Fibroblast of skin of back (primary cell): ENCODE results near the gene FANCE.

ENCODE experiments used
- DNase-seq: peaks from one replicate; pipeline ENCODE4 v3.0.0-alpha.2; 2013

Gene FANCE

GRCh38 chr6:35484921-35485392 lies 32.8 kb downstream of the FANCE start:
- peak; percentile 60 for DNase-seq

GRCh38 chr6:35485402-35485877 lies 33.3 kb downstream of the FANCE start:
- peak; percentile 93 for DNase-seq

GRCh38 chr6:35486005-35486925 lies 34.1 kb downstream of the FANCE start:
- DNase-seq, result no peak

DNA sequence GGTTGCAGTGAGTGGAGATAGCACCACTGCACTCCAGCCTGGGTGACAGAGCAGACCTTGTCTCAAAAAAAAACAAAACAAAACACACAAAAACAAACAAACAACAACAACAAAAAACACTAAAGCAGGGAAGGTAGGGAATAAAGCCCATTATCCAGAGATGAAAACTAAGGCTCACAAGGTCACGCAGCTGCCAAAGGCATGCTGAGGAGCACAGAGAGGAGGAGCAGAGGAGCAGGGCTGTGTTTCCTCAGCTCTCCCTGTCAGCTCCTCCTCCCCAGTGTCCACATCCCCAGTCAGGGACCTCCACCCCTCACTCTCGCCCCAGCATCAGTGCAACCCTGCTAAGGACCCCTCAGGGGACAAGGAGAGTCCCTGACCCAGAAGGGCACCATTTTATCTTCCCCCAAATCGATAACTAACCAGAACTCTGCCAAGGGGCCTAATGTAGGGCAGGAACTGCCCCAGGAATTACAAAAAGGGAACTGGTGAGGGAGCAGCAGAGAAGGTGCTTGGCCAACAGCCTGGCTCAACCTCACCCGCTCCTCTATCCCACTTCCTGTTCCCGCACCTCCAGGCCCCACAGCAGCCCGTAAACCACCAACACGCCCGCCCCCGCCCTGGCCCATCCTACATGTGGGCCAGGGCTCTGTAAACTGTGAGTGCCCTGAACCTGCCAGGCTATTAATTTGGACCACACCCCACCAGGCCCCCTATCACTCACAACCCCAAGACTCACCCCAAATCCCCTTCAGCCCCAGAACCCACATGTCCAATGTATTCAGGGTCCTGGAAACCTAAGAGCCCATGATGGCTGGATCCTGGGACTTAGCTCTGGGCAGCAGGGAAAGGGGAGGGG lies 35.7 kb downstream of the FANCE start:
- DNase-seq, result peak; percentile 55

DNA sequence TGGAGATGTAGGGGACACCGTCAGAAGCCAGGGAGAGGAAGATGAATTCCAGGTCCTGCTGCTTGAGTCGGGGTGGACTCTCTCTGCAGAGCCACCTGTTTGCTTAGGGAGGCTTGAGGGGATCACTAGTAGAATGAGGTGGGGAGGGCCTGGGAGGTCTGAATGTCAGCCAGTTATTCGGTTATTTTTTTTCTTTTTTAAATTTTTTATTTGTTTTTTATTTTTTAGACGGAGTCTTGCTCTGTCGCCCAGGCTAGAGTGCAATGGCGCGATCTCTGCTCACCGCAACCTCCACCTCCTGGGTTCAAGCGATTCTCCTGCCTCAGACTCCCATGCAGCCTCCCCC lies 36.4 kb downstream of the FANCE start:
- DNase-seq, result no peak

GRCh38 chr6:35489066-35489465 lies 36.9 kb downstream of the FANCE start:
- no peak for DNase-seq

GRCh38 chr6:35489995-35490791 lies 38.1 kb downstream of the FANCE start:
- peak; percentile 95 for DNase-seq

DNA sequence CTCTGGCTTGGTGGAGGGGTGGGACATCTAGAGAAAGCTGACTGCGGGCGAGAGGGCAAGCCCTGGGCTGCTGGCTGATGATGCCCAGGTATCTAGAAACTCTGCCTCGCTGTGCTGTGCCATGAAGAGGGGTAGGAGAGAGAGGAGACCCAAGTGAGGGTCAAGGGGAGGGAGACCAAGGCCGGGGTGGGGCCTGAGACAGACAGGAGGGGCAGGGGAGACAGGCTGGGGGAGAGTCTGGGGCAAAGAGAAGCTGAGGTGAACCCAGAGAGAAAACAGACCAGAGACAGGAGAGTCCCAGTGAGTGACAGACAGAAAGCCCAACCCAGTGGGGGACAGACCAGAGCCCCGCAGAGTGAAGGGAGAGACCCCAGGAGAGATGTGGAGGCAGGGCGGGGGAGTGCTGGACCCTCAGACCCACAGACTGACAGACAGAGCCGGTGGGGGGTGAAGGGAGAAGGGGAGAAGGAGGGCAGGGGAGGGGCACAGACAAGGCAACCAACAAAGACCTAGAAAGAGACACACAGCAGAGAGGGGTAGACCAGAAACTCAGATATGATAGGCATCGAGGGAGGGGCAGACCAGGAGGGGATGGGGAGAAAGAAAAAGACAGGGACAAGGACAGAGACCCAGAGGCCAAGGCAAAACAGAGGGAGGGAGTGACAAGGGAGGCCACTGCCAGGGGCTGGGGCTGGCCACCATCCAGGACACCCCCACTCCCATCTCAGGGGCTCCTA lies 38.9 kb downstream of the FANCE start:
- DNase-seq, result no peak

DNA sequence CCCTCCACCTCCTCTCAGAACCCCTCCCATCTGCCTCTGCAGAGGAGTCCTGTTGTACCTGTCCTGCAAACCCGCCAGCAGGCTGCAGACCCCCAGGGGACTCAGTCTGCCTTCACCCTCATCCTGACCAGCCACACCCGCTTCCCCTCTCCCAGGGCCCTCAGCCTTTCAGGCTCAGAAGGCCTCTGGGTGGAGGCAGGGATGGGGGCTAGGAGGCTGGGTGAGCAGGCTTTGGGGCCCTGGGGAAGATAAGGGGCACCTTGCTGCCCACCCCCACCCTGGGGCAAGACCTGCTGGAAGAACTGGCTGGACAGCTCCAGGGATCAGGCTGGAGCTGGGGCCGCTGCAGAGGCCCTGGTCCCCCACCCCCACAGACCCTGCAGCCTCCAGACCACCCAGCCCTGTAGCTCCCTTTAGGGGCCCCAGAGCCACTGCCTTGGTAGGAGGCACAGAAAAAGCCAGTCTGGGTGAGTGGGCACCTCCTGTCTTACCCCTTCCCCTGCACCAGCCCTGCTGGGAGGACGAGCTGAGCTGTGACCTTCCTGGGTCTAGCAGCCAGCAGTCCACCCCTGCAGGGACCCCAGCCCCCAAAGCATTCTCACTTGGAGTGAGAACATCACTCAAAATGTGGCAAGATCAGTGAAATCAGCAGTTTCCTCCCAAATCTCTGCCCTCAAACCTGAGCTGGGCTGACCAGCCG lies 39.6 kb downstream of the FANCE start:
- no peak for DNase-seq

DNA sequence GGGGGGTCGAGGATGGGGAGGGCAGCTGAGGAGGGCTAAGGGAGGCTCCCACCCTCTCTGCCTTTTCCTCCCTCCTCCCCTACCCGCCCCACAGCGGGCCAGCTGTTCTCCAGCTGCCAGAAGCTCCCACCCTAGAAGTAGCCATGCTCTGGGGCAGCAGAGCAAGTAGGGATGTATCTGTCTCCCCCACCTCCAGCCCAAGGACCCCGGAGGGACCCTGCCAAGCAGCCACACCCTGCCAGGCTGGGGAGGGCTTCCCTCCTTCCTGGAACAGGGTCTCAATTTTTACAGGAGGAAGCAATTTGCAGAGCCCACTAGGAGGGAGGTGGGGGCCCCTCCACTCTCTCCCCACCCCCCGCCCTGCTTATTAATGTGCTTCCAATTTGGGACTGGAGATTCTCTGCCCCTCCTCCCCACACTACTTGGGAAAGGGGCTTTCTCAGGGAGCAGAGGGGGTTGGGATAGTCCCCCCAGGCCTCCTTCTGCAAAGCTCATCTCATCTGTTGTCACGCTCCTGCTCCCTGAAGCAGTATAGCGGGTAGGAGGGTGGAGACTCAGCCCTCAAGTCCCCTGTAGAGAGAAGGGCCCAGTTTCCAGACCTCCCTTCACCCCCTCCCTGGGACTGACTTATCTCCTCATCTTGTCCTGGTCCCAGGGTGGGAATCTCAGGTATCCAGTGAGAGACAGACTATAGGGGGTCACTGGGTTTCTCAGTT lies 40.3 kb downstream of the FANCE start:
- DNase-seq, result no peak

DNA sequence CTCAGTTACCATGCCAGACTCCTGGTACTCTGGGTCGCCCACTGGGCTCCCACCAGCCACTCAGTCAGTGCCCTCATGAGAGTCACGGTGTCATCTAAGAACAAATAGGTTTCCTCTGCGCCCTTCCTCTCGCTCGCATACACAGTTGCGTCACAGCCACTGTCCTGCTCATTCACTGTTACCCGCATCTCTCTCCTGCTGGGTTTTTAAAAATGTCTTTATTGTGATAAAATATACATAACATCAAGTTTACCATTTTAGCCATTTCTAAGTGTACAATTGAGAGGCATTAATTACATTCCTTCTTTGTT lies 40.8 kb downstream of the FANCE start:
- no peak for DNase-seq

GRCh38 chr6:35493307-35493983 lies 41.3 kb downstream of the FANCE start:
- DNase-seq, result no peak

GRCh38 chr6:35494161-35494563 lies 42.0 kb downstream of the FANCE start:
- peak; percentile 67 for DNase-seq

- no peak for DNase-seq
Measured at GRCh38 chr6:35495258-35496035, 43.3 kb downstream of the FANCE start.

DNA sequence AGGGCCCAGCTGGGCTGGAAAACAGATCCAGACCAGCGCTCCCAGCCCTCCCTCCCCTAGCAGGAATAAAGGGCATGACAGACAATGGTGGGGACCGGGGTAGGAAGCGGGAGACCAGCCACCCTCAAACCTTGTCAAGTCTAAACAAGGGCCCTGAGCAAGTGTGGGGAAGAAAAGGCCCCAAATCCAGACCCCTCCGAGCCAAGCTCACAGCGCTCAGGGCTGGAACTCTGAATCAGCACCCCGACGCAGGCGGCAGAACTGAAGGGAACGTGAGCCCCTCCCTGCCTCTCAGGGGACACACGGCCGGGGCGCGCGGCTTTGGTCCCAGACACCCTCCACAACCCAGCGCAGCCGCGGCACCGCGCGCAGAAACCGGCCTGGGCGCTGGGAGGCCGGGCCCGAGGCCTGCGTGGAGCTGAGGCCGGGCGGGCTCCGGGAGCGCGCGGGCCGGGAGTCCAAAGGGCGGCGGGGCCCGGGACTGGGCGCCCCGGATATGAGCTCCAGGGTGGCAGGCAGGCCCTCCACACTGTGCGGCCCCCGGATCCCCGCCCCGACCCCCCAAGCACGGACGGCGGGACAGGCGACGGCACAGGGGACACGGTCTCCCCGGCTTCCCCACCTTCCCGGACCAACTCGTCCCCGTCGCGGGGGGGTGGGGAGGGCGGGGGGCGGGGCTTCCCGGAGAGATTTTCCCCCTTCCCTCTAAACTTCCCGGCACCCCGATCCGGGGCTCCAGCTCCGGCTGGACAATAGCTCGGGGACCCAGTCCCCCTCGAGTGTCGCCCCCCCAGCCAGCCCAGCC lies 44.1 kb downstream of the FANCE start:
- DNase-seq, result peak; percentile 54

DNA sequence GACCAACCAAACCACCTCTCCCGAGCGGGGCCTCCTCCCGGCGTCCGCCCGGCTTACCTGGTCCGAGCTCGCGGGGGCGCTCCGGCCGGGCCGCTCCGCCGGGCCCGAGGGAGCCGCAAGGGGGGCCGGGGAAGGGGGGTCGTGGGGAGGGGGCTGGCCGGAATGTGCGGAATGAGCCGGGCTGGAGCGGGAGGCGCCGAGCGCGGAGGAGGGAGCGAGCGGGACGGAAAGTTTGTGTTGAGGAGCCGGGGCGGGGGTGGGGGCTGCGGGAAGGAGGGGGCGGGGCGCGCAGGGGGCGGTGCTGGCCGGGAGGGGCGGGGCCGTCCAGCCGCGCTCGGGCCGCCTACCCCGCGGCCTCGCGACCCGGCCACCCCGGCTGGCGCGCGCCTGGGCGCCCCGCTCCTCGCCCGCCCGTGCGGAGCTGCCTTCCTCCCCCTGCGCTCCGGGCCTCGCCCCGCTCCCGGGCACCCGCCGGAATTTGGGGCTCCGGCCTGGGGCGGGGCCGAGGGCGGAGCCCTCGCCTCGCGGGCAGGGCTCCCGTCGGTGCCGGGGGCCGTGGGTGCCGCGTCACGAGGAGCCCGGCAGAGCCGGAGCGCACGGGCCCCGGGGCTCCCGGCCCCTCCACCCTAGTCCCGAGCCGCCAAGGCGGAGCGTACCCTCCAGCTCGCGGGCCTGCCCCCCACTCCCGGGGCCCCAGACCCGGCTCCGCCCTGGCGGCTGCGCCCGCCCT lies 44.9 kb downstream of the FANCE start, which contains the start of gene TEAD3:
TSS of gene TEAD3 (minus strand) at position 239 of the 730 bp plus-strand sequence.
- DNase-seq, result peak; percentile 86
